Measurements from ENCODE around the gene AGBL1.

Gene AGBL1

DNA sequence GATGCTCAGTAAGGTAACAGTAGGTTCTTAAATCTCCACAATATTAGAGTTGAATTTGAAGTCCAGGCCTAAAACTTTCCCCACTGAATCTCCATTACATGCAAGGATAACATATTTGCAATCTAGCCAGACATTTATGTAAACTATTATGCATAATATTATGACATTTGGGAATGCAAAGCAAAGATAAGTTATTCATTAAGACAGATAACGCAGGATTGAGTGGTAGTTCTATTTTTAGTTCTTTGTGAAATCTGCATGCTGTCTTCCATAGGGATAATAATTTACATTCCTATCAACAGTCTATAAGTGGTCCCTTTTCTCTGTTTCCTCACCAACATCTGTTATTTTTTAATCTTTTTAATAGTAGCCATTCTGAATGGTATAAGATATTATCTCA, 333.5 kb downstream of the AGBL1 start:
- no peak for DNase-seq (ENCODE audit: low read depth)
- TF ChIP-seq, protein P1, sequence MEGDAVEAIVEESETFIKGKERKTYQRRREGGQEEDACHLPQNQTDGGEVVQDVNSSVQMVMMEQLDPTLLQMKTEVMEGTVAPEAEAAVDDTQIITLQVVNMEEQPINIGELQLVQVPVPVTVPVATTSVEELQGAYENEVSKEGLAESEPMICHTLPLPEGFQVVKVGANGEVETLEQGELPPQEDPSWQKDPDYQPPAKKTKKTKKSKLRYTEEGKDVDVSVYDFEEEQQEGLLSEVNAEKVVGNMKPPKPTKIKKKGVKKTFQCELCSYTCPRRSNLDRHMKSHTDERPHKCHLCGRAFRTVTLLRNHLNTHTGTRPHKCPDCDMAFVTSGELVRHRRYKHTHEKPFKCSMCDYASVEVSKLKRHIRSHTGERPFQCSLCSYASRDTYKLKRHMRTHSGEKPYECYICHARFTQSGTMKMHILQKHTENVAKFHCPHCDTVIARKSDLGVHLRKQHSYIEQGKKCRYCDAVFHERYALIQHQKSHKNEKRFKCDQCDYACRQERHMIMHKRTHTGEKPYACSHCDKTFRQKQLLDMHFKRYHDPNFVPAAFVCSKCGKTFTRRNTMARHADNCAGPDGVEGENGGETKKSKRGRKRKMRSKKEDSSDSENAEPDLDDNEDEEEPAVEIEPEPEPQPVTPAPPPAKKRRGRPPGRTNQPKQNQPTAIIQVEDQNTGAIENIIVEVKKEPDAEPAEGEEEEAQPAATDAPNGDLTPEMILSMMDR (IDR thresholded peaks at IDR 0.05; ENCODE audit: low read depth, low read length, missing control alignments) = no peak
- no peak overlapping the region for H3K4me3 ChIP-seq (ENCODE audit: low read depth, low read length)

DNA sequence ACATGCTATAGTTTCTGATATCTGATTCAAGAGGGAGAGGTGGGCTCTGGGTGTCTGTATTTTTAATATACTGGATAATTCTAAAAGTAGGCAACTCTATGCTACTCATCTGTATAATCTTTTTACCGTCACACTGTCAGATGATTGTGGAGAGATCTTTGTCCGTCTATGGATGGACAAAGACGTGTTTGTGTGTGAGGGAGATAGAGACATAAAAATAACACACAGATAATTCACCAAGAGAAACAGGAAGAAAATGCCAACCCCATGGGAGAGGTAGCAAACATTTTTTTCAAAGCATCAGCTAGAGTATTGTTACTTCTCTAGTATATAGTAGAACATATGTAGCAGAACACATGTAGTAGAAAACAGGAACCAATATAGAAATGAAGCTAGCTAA, 346.1 kb downstream of the AGBL1 start:
- DNase-seq (ENCODE audit: low read depth) = no peak
- H3K4me3 ChIP-seq (ENCODE audit: low read depth, low read length) = no peak overlapping the region
- TF ChIP-seq, protein P1 (IDR thresholded peaks at IDR 0.05; ENCODE audit: low read depth, low read length, missing control alignments) = no peak

DNA sequence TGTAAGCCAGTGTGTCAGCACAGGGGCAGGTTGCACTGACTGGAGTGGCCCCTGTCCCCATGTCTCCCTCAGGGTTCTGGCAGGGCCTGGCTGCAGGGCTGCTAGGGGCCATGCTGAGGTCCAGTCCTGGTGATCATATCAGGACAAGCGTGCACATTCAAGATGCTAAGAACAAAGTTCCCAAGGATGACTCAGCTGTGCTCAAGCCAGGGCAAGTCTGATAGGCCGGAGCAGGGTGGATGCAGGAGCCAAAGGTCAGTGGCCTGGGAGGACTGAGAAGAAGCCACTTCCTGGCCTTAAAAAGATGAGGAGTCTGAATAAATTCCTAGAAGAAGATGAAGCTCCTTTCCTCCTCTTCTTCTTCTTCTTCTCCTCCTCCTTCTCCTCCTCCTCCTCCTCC, 353.2 kb downstream of the AGBL1 start:
- TF ChIP-seq, protein P1 (IDR thresholded peaks at IDR 0.05; ENCODE audit: low read depth, low read length, missing control alignments) = no peak
- DNase-seq (ENCODE audit: low read depth) = no peak
- H3K4me3 ChIP-seq (ENCODE audit: low read depth, low read length) = no peak overlapping the region

DNA sequence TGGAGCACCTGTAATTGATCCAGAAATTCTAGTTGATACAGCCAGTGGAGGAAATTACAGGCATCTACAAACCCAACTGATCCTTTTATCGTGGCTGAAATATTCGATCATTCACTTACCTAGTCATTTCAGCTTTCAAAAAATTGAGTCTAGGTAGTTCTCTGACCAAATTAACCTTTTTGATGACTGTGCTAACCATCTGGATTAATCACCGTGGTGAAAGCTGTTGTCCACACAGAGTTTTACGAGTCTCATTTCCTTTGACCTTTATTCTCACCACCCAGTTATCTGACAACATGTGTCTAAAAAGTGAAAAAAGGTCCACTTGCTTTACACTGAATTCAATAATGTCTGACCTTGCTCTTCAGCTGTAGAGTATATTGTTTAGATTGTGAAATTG, 354.3 kb downstream of the AGBL1 start:
- DNase-seq (ENCODE audit: low read depth) = no peak
- no peak overlapping the region for H3K4me3 ChIP-seq (ENCODE audit: low read depth, low read length)
- TF ChIP-seq, protein P1 (IDR thresholded peaks at IDR 0.05; ENCODE audit: low read depth, low read length, missing control alignments) = no peak

DNA sequence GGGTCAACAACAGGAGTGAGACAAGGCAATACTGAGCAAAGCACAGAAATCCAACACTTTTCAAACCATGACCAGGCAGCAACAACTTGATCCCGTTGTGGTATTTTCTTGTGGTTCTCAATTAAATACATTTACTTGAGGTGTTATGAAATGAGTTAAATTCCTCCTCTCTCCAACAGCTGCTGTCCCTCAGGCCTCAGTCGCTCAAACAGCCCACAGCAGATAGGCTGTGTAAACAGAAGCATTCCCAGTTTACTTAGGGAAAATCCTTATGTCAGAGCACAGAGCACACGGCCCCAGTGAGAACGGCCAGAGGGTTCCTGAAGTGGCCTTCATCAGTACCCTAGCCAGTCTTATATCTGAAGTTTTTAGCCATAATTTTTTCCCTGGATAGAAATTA, 359.9 kb downstream of the AGBL1 start:
- DNase-seq (ENCODE audit: low read depth) = no peak
- TF ChIP-seq, protein P1 (IDR thresholded peaks at IDR 0.05; ENCODE audit: low read depth, low read length, missing control alignments) = no peak
- H3K4me3 ChIP-seq (ENCODE audit: low read depth, low read length) = no peak overlapping the region

DNA sequence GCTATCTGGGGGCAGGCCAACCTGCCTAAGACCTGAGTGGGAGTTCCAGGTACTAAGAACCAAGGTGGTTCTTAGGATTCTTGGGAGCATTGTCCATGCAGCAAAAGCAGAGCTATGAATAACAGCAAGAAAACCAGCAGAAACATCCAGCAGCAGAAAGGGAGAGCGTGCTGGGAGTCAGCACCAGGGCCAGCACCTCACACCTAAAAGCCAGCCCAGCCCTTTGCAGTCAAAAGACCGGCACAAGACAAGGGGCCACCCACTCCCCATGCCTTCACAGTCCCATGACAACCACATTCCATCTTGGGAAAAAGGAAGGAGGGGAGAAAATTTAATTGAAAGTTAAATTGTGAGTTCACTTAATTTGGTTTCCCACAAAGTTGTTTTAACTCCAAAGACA, 364.9 kb downstream of the AGBL1 start:
- TF ChIP-seq, protein P1 (IDR thresholded peaks at IDR 0.05; ENCODE audit: low read depth, low read length, missing control alignments) = no peak
- DNase-seq (ENCODE audit: low read depth) = no peak
- H3K4me3 ChIP-seq (ENCODE audit: low read depth, low read length) = no peak overlapping the region

DNA sequence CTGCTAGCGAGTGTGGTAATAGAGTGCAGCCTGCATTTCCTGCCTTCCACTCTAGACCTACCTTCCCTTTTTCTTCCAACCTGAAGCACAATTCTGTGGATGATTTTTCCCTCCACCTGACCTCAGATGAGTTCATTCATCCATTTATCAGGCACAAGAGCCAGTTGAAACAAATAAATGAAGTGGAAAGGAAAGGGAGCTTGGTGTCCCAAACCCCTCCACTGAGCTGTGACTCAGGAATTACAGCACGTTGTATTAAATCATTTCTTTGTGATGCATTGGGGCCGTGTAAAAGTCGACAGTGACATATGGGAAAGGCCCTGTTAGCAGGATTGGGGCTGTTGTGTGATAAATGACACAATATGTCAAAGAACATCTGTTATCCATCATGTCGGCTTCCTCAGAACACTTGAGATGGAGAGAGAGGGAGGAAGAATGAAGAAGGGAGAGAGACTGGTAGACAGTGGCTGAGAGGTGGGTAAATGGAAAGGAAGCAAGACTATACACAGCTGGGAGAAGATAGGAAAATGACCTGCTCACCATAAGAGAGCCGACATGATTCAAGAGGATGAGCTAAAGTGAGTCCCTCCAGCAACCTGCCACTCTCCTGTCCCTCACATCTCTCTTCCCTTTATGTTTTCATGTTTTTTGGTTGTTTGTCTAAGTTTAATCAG, 366.0 kb downstream of the AGBL1 start:
- DNase-seq (ENCODE audit: low read depth) = no peak
- TF ChIP-seq, protein P1 (IDR thresholded peaks at IDR 0.05; ENCODE audit: low read depth, low read length, missing control alignments) = no peak
- H3K4me3 ChIP-seq (ENCODE audit: low read depth, low read length) = no peak overlapping the region

Measured in GM12864 (cell line).